Measurements from ENCODE around the gene ALX3. TPM values are rescaled to one million over a fixed set of nuclear protein-coding genes. Genes with fewer than 3 reads are reported as not detected.
A peak's percentile ranks its signal among the peaks of the same experiment; 100 is the strongest.

The ALX3 gene
- total RNA-seq, 1 donor from 2014 or later = not detected

- TF ChIP-seq, protein P1, sequence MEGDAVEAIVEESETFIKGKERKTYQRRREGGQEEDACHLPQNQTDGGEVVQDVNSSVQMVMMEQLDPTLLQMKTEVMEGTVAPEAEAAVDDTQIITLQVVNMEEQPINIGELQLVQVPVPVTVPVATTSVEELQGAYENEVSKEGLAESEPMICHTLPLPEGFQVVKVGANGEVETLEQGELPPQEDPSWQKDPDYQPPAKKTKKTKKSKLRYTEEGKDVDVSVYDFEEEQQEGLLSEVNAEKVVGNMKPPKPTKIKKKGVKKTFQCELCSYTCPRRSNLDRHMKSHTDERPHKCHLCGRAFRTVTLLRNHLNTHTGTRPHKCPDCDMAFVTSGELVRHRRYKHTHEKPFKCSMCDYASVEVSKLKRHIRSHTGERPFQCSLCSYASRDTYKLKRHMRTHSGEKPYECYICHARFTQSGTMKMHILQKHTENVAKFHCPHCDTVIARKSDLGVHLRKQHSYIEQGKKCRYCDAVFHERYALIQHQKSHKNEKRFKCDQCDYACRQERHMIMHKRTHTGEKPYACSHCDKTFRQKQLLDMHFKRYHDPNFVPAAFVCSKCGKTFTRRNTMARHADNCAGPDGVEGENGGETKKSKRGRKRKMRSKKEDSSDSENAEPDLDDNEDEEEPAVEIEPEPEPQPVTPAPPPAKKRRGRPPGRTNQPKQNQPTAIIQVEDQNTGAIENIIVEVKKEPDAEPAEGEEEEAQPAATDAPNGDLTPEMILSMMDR (IDR thresholded peaks at IDR 0.05) = no peak
- Mint-ChIP-seq H3K9me3 (ENCODE audit: unreplicated experiment) (no peaks in the 10 kb centered on the region), H3K4me3 (ENCODE audit: unreplicated experiment) (no peak overlapping the region), H3K27me3 (ENCODE audit: unreplicated experiment) (no peaks in the 10 kb centered on the region), H3K27ac (ENCODE audit: unreplicated experiment) (no peak overlapping the region), H3K4me1 (ENCODE audit: unreplicated experiment) (peaks cover 5% of the 10 kb centered on the region), H3K36me3 (ENCODE audit: unreplicated experiment) (peaks cover 41% of the 10 kb centered on the region)
- DNase-seq (ENCODE audit: extremely low spot score, unreplicated experiment) = no peak
These were observed 58.2 kb downstream of the ALX3 start for GRCh38 chr1:110012100-110012780.

GRCh38 chr1:110011527-110012041, 58.9 kb downstream of the ALX3 start:
- peaks cover 7% of the 10 kb centered on the region for H3K4me1 Mint-ChIP-seq (ENCODE audit: unreplicated experiment)
- no peaks in the 10 kb centered on the region for H3K9me3 Mint-ChIP-seq (ENCODE audit: unreplicated experiment)
- TF ChIP-seq, protein P1 (IDR thresholded peaks at IDR 0.05) = peak; percentile 66
- no peak for DNase-seq (ENCODE audit: extremely low spot score, unreplicated experiment)
- H3K27ac Mint-ChIP-seq (ENCODE audit: unreplicated experiment) = peak overlapping the region; percentile 64
- no peak overlapping the region for H3K4me3 Mint-ChIP-seq (ENCODE audit: unreplicated experiment)
- H3K27me3 Mint-ChIP-seq (ENCODE audit: unreplicated experiment) = no peaks in the 10 kb centered on the region
- H3K36me3 Mint-ChIP-seq (ENCODE audit: unreplicated experiment) = peaks cover 41% of the 10 kb centered on the region

Other genes with a start within 250 kb of the ALX3 start
- 27.9 and 36.2 TPM in 2 replicates for gene CSF1, start 159.8 kb downstream of the ALX3 start, total RNA-seq
- gene AHCYL1, start 85.9 kb downstream of the ALX3 start, total RNA-seq = 77.0 and 79.3 TPM in 2 replicates
- gene STRIP1, start 36.0 kb downstream of the ALX3 start, total RNA-seq = 55.7 and 55.8 TPM in 2 replicates
- gene UBL4B, start 41.8 kb upstream of the ALX3 start, total RNA-seq = not detected in 2 replicates
- 1.5 and 1.6 TPM in 2 replicates for gene SLC6A17, start 79.8 kb upstream of the ALX3 start, total RNA-seq
- 1.1 and 2.0 TPM in 2 replicates for gene KCNC4, start 139.6 kb upstream of the ALX3 start, total RNA-seq